ENCODE results near the gene CAPN7.
A peak's percentile ranks its signal among the peaks of the same experiment; 100 is the strongest.

CAPN7 gene

GRCh38 chr3:15286022-15286421, 80.0 kb downstream of the CAPN7 start:
- H3K36me3 Mint-ChIP-seq: peaks cover 7% of the 10 kb centered on the region
- no peaks in the 10 kb centered on the region for H3K9me3 Mint-ChIP-seq (ENCODE audit: low read depth)
- H3K27me3 Mint-ChIP-seq: no peaks in the 10 kb centered on the region
- H3K27ac Mint-ChIP-seq: no peak overlapping the region
- peaks cover 36% of the 10 kb centered on the region for H3K4me1 Mint-ChIP-seq (ENCODE audit: low read depth)
- H3K4me3 Mint-ChIP-seq: no peak overlapping the region

GRCh38 chr3:15287565-15288330, 81.7 kb downstream of the CAPN7 start:
- H3K27ac Mint-ChIP-seq: no peak overlapping the region
- H3K4me1 Mint-ChIP-seq (ENCODE audit: low read depth): peaks cover 51% of the 10 kb centered on the region
- H3K4me3 Mint-ChIP-seq: no peak overlapping the region
- no peaks in the 10 kb centered on the region for H3K27me3 Mint-ChIP-seq
- H3K9me3 Mint-ChIP-seq (ENCODE audit: low read depth): no peaks in the 10 kb centered on the region
- peaks cover 5% of the 10 kb centered on the region for H3K36me3 Mint-ChIP-seq

GRCh38 chr3:15288331-15289035, 82.4 kb downstream of the CAPN7 start:
- Mint-ChIP-seq H3K9me3 (ENCODE audit: low read depth) (no peaks in the 10 kb centered on the region), H3K4me3 (no peak overlapping the region), H3K27me3 (no peaks in the 10 kb centered on the region), H3K27ac (no peak overlapping the region), H3K4me1 (ENCODE audit: low read depth) (peaks cover 57% of the 10 kb centered on the region), H3K36me3 (peaks cover 5% of the 10 kb centered on the region)

GRCh38 chr3:15289661-15290060, 83.6 kb downstream of the CAPN7 start:
- no peaks in the 10 kb centered on the region for H3K9me3 Mint-ChIP-seq (ENCODE audit: low read depth)
- no peak overlapping the region for H3K27ac Mint-ChIP-seq
- peaks cover 7% of the 10 kb centered on the region for H3K36me3 Mint-ChIP-seq
- H3K4me1 Mint-ChIP-seq (ENCODE audit: low read depth): peaks cover 54% of the 10 kb centered on the region
- no peak overlapping the region for H3K4me3 Mint-ChIP-seq
- H3K27me3 Mint-ChIP-seq: no peaks in the 10 kb centered on the region

- peak overlapping the region; percentile 16 for H3K27ac Mint-ChIP-seq
- no peak overlapping the region for H3K4me3 Mint-ChIP-seq
- H3K9me3 Mint-ChIP-seq (ENCODE audit: low read depth): no peaks in the 10 kb centered on the region
- peaks cover 13% of the 10 kb centered on the region for H3K36me3 Mint-ChIP-seq
- H3K4me1 Mint-ChIP-seq (ENCODE audit: low read depth): peaks cover 62% of the 10 kb centered on the region
- H3K27me3 Mint-ChIP-seq: no peaks in the 10 kb centered on the region
These were observed 84.7 kb downstream of the CAPN7 start for GRCh38 chr3:15290736-15291135.

GRCh38 chr3:15291589-15292541, 85.8 kb downstream of the CAPN7 start:
- peak overlapping the region; percentile 70 for H3K27ac Mint-ChIP-seq
- peaks cover 62% of the 10 kb centered on the region for H3K4me1 Mint-ChIP-seq (ENCODE audit: low read depth)
- H3K9me3 Mint-ChIP-seq (ENCODE audit: low read depth): no peaks in the 10 kb centered on the region
- no peaks in the 10 kb centered on the region for H3K27me3 Mint-ChIP-seq
- H3K36me3 Mint-ChIP-seq: peaks cover 13% of the 10 kb centered on the region
- H3K4me3 Mint-ChIP-seq: peak overlapping the region; percentile 74

- H3K4me3 Mint-ChIP-seq: no peak overlapping the region
These were observed 86.9 kb downstream of the CAPN7 start for GRCh38 chr3:15292765-15293522.

GRCh38 chr3:15294929-15295328, 88.9 kb downstream of the CAPN7 start:
- Mint-ChIP-seq H3K36me3 (peaks cover 24% of the 10 kb centered on the region), H3K27ac (peak overlapping the region; percentile 41), H3K9me3 (ENCODE audit: low read depth) (no peaks in the 10 kb centered on the region), H3K4me1 (ENCODE audit: low read depth) (peaks cover 61% of the 10 kb centered on the region), H3K27me3 (no peaks in the 10 kb centered on the region), H3K4me3 (no peak overlapping the region)

More at GRCh38 chr3:15292765-15293522, 86.9 kb downstream of the CAPN7 start:
- peaks cover 21% of the 10 kb centered on the region for H3K36me3 Mint-ChIP-seq
- H3K9me3 Mint-ChIP-seq (ENCODE audit: low read depth): no peaks in the 10 kb centered on the region
- H3K27me3 Mint-ChIP-seq: no peaks in the 10 kb centered on the region
- no peak overlapping the region for H3K27ac Mint-ChIP-seq
- H3K4me1 Mint-ChIP-seq (ENCODE audit: low read depth): peaks cover 68% of the 10 kb centered on the region

- Mint-ChIP-seq H3K27ac (peak overlapping the region; percentile 35), H3K4me1 (ENCODE audit: low read depth) (peaks cover 64% of the 10 kb centered on the region), H3K9me3 (ENCODE audit: low read depth) (no peaks in the 10 kb centered on the region), H3K27me3 (no peaks in the 10 kb centered on the region), H3K4me3 (no peak overlapping the region), H3K36me3 (peaks cover 24% of the 10 kb centered on the region)
These were observed 89.5 kb downstream of the CAPN7 start for GRCh38 chr3:15295506-15295905.

- Mint-ChIP-seq H3K36me3 (peaks cover 31% of the 10 kb centered on the region), H3K27me3 (no peaks in the 10 kb centered on the region), H3K4me3 (no peak overlapping the region), H3K4me1 (ENCODE audit: low read depth) (peaks cover 51% of the 10 kb centered on the region), H3K9me3 (ENCODE audit: low read depth) (no peaks in the 10 kb centered on the region), H3K27ac (no peak overlapping the region)
These were observed 91.7 kb downstream of the CAPN7 start for GRCh38 chr3:15297608-15298350.

GRCh38 chr3:15298504-15298903, 92.5 kb downstream of the CAPN7 start:
- H3K27ac Mint-ChIP-seq: peak overlapping the region; percentile 4
- H3K4me1 Mint-ChIP-seq (ENCODE audit: low read depth): peaks cover 45% of the 10 kb centered on the region
- no peak overlapping the region for H3K4me3 Mint-ChIP-seq
- no peaks in the 10 kb centered on the region for H3K9me3 Mint-ChIP-seq (ENCODE audit: low read depth)
- no peaks in the 10 kb centered on the region for H3K27me3 Mint-ChIP-seq
- peaks cover 35% of the 10 kb centered on the region for H3K36me3 Mint-ChIP-seq

- Mint-ChIP-seq H3K36me3 (peaks cover 37% of the 10 kb centered on the region), H3K27me3 (no peaks in the 10 kb centered on the region), H3K9me3 (ENCODE audit: low read depth) (no peaks in the 10 kb centered on the region), H3K27ac (no peak overlapping the region), H3K4me3 (no peak overlapping the region), H3K4me1 (ENCODE audit: low read depth) (peaks cover 45% of the 10 kb centered on the region)
These were observed 93.0 kb downstream of the CAPN7 start for GRCh38 chr3:15299036-15299435.

- H3K4me3 Mint-ChIP-seq: no peak overlapping the region
- peaks cover 41% of the 10 kb centered on the region for H3K4me1 Mint-ChIP-seq (ENCODE audit: low read depth)
- H3K27me3 Mint-ChIP-seq: no peaks in the 10 kb centered on the region
- peaks cover 32% of the 10 kb centered on the region for H3K36me3 Mint-ChIP-seq
- H3K9me3 Mint-ChIP-seq (ENCODE audit: low read depth): no peaks in the 10 kb centered on the region
- no peak overlapping the region for H3K27ac Mint-ChIP-seq
These were observed 94.5 kb downstream of the CAPN7 start for GRCh38 chr3:15300323-15301078.
